HEK293T (cell line): ENCODE data around the gene MED26.

Experiments used
- CTCF ChIA-PET: fragments of 350-600 bp; formaldehyde crosslinking; extraction: SDS; loops from one replicate; lab custom pipeline; 2021; ENCODE audit warnings: antibody characterized with exemption, inconsistent platforms; lab: Yijun Ruan, JAX
- POLR2A ChIA-PET: fragments of 350-600 bp; formaldehyde crosslinking; extraction: SDS; loops from one replicate; lab custom pipeline; 2020; ENCODE audit warnings: antibody characterized with exemption, inconsistent platforms; lab: Yijun Ruan, JAX
- DNase-seq: peaks from one replicate; pipeline ENCODE4 v3.0.0; 2012; ENCODE audit warnings: mixed read lengths; ENCODE audit errors: extremely low spot score
- ARNT ChIP-seq: fragments of 450-650 bp; IDR thresholded peaks from 2 replicates; pipeline ENCODE4 v1.6.1; 2017; ENCODE audit warnings: mild to moderate bottlenecking
- BHLHE40 ChIP-seq: fragments of 450-650 bp; IDR thresholded peaks from 2 replicates; pipeline ENCODE4 v1.6.1; 2016; ENCODE audit warnings: mild to moderate bottlenecking, moderate library complexity, borderline replicate concordance
- CTBP1 ChIP-seq: fragments of 450-650 bp; IDR thresholded peaks from 2 replicates; pipeline ENCODE4 v1.6.1; 2016; ENCODE audit warnings: borderline replicate concordance
- ELF4 ChIP-seq: fragments of 450-650 bp; IDR thresholded peaks from 2 replicates; pipeline ENCODE4 v1.6.1; 2017; ENCODE audit warnings: antibody characterized with exemption
- FOXA1 ChIP-seq: fragments of 450-650 bp; IDR thresholded peaks from 2 replicates; pipeline ENCODE4 v1.6.1; 2016; ENCODE audit warnings: mild to moderate bottlenecking
- FOXK2 ChIP-seq: fragments of 450-650 bp; IDR thresholded peaks from 2 replicates; pipeline ENCODE4 v1.6.1; 2016; ENCODE audit warnings: mild to moderate bottlenecking
- FOXM1 ChIP-seq: fragments of 450-650 bp; IDR thresholded peaks from 2 replicates; pipeline ENCODE4 v1.6.1; 2017; ENCODE audit warnings: mild to moderate bottlenecking, borderline replicate concordance
- HDGF ChIP-seq: fragments of 450-650 bp; IDR thresholded peaks from 2 replicates; pipeline ENCODE4 v1.6.1; 2017; ENCODE audit warnings: antibody characterized with exemption, borderline replicate concordance
- L3MBTL2 ChIP-seq: fragments of 450-650 bp; conservative IDR thresholded peaks from 2 replicates; pipeline ENCODE4 v1.6.1; 2016; ENCODE audit warnings: mild to moderate bottlenecking
- LEF1 ChIP-seq: fragments of 450-650 bp; IDR thresholded peaks from 2 replicates; pipeline ENCODE4 v1.6.1; 2017; ENCODE audit warnings: mild to moderate bottlenecking, borderline replicate concordance
- NFRKB ChIP-seq: fragments of 450-650 bp; IDR thresholded peaks from 2 replicates; pipeline ENCODE4 v1.6.1; 2016; ENCODE audit warnings: mild to moderate bottlenecking, moderate library complexity
- SP1 ChIP-seq: fragments of 450-650 bp; IDR thresholded peaks from 2 replicates; pipeline ENCODE4 v1.6.1; 2017
- SUZ12 ChIP-seq: fragments of 450-650 bp; IDR thresholded peaks from 2 replicates; pipeline ENCODE4 v1.6.1; 2016; ENCODE audit warnings: mild to moderate bottlenecking
- TARDBP ChIP-seq: fragments of 450-650 bp; IDR thresholded peaks from 2 replicates; pipeline ENCODE4 v1.6.1; 2016
- ZNF384 ChIP-seq: fragments of 450-650 bp; IDR thresholded peaks from 2 replicates; pipeline ENCODE4 v1.6.1; 2016
- TF ChIP-seq, protein P1 (sequence below): fragments of 450-650 bp; IDR thresholded peaks from 2 replicates; pipeline ENCODE4 v1.6.1; 2016

Gene MED26

DNA sequence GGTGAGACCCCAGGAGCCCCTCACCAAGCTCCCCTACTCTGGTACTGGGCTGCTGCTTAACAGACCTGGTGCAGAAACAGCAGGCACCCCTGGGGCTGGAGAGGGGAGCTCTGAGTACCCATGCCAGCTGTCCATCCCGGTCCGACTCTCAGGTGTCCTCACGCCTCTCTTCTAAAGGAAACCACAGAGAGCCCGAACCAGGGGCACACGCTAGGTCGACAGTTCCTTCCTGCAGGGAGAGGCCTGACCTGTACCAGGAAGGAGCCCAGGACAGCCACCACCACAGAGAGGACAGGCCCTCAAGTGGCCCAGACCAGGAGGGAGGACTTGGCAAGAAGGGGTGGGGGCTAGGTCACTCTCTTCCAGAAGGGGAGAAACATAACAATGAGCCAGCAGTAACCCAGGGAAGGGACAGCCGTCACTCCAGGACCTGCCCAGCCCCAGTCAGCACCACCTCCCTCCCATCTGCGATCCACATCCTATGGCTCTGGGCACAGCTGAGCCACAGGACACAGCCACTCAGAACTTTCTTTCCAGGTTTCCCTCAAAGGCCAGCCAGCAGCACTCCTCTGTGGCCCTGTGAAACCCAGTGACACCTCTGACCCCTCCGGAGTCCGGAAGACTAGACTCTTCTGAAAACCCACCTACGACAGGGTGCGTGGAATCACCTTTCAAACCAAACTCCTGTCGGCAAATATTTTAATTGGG lies 42.8 kb downstream of the MED26 start:
- CTCF ChIA-PET, result interaction anchor here (1.0 kb wide), 1 partner anchor 12 kb away, joined by 6 read pairs; the partner anchor contains the start of gene SLC35E1
- no peak for TF ChIP-seq FOXM1
- TF ChIP-seq NFRKB, result no peak
- TF ChIP-seq, protein P1, sequence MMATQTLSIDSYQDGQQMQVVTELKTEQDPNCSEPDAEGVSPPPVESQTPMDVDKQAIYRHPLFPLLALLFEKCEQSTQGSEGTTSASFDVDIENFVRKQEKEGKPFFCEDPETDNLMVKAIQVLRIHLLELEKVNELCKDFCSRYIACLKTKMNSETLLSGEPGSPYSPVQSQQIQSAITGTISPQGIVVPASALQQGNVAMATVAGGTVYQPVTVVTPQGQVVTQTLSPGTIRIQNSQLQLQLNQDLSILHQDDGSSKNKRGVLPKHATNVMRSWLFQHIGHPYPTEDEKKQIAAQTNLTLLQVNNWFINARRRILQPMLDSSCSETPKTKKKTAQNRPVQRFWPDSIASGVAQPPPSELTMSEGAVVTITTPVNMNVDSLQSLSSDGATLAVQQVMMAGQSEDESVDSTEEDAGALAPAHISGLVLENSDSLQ, result no peak
- no peak for TF ChIP-seq BHLHE40
- TF ChIP-seq HDGF, result no peak
- TF ChIP-seq L3MBTL2, result no peak
- TF ChIP-seq ARNT, result no peak
- TF ChIP-seq SP1, result no peak
- TF ChIP-seq FOXK2, result no peak
- POLR2A ChIA-PET, result interaction anchor here (0.9 to 2.2 kb wide), 5 partner anchors 8 to 44 kb away, joined by 3 to 10 read pairs (median 4); partner anchors contain the start of genes MED26 and SLC35E1
- no peak for DNase-seq

DNA sequence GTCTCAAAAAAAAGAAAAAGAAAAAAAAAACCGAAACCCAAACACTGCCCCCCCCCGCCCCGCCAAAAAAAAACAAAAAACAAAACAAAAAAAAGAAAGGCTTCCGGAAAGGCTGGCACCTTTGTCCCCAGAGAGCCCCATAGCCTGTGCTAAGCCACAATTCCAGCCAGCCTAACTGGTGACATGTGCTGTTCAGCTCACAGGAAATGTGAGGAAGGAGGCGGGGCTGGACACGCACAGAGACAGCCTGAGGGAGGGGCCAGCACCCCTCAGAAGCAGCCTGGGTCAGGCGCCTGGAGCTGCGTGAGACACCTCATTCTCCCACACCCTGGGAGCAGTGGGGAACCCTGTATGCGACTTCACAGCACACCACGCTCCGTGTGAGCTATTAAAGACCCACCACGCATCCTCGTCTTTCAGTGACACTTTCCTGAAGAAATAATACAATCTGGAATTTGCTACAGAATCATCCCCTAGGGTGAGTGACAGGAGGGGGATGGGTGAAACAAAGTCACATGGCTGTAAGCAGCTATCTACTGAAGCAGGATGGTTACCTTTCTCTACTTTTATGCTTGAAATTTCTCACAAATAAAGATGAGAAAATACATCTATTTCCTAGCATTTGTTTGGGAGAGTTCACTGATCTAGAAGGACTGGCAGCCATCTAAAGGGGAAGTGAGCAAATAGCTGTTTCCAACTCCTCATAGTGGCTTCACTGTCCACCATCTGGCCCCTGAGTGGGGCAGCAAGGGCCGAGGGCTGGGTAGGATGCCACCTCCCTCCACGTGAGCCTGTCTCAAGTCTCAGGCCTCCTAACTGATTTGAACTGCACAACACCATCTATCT lies 43.5 kb downstream of the MED26 start:
- peak; percentile 70 for DNase-seq

DNA sequence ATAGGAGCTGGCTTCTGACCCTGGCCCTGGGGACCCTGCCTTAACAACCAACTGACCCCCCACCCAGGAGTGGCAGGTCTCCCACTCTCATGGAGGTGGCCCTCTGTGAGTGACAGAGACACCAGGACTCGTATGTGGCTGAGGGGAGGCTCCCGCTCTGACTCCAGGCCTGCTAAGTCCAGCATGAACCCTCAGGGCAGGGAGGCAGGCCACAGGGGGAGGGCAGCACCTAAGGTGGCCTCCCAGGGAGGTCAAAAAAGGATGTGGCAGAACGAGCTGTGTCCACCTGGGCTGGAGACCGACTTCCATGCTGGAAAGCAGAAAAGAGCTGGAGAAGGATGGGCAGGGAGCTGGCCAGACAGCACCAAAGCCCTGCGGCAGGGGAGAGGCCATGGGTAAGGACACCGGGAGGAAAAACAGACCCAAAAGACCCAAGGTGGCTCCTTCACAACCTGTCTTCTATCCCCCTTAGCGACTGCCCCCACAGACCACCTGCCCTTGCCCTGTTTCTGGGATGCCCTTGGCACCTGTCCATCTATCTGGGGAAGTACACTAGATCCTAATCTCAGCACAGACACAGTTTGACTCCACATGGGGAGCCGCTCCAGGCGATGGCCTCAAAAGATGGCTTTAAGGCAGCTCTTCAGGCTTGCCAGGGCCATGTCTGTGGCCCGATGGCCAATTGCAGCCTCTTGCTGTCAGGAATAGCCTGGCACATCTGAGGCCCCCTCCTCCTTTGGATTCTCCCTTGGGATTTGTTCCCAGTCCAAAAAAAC lies 45.3 kb downstream of the MED26 start:
- POLR2A ChIA-PET, result interaction anchor here (1.1 to 2.2 kb wide), 2 partner anchors 10 to 45 kb away, joined by 3 to 10 read pairs; partner anchors contain the start of genes MED26 and SLC35E1
- CTCF ChIA-PET, result no interaction called here
- TF ChIP-seq SUZ12, result no peak
- no peak for TF ChIP-seq FOXA1
- no peak for TF ChIP-seq FOXM1
- TF ChIP-seq, protein P1, result no peak
- TF ChIP-seq CTBP1, result no peak
- no peak for TF ChIP-seq NFRKB
- TF ChIP-seq ARNT, result no peak
- no peak for TF ChIP-seq ZNF384
- TF ChIP-seq BHLHE40, result no peak
- TF ChIP-seq TARDBP, result no peak
- no peak for TF ChIP-seq FOXK2
- no peak for TF ChIP-seq ELF4
- no peak for TF ChIP-seq SP1
- no peak for DNase-seq

More for the DNA sequence above, 43.5 kb downstream of the MED26 start:
- CTCF ChIA-PET, result interaction anchor here (1.0 kb wide), 1 partner anchor 12 kb away, joined by 6 read pairs; the partner anchor contains the start of gene SLC35E1
- no peak for TF ChIP-seq ZNF384
- TF ChIP-seq, protein P1, result peak; percentile 92
- POLR2A ChIA-PET, result interaction anchor here (0.6 to 2.2 kb wide), 6 partner anchors 9 to 76 kb away, joined by 3 to 10 read pairs (median 4); partner anchors contain the start of genes MED26, SLC35E1 and SMIM7

DNA sequence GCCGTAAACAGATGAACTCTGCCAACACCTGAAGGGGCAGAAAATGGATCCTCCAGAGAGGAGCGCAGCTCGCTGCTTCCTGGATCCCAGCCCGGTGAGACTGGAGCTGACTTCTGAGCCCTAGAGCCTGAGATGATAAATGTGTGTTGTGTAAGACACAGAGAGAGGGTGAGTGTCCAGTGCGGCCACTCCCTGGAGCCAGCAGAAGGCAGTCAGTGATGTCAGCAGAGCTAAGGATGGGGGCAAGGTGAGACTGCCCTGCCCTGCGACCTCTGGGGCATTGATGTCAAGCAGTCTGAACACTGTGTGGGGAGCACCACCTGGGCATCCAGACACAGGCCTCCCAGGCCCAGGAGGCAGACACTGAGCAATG lies 46.0 kb downstream of the MED26 start:
- no peak for DNase-seq
- ChIA-PET POLR2A (no interaction called here), CTCF (no interaction called here)
- no peak for TF ChIP-seq FOXM1
- TF ChIP-seq CTBP1, result no peak
- no peak for TF ChIP-seq BHLHE40
- TF ChIP-seq NFRKB, result no peak
- no peak for TF ChIP-seq L3MBTL2
- TF ChIP-seq ARNT, result no peak
- TF ChIP-seq FOXA1, result no peak
- no peak for TF ChIP-seq LEF1
- no peak for TF ChIP-seq ZNF384
- no peak for TF ChIP-seq SUZ12
- TF ChIP-seq SP1, result no peak
- TF ChIP-seq, protein P1, result no peak
- no peak for TF ChIP-seq ELF4
- no peak for TF ChIP-seq HDGF
- no peak for TF ChIP-seq FOXK2
- TF ChIP-seq TARDBP, result no peak
